Kidney (tissue), 14 donors: ENCODE results near the gene KLHL8. TPM values are rescaled to one million over a fixed set of nuclear protein-coding genes. Genes with fewer than 3 reads are reported as not detected.

Source experiments
- DNase-seq, 5 donors: peaks; one replicate each; pipeline ENCODE4 v3.0.0-alpha.2; 2013 to 2020
- FAIRE-seq: peaks from 2 replicates; lab custom pipeline; 2012; peaks lifted over from hg19 to GRCh38; lab: Jason Lieb, UNC
- H3K27ac ChIP-seq, 2 donors: one replicate each; pipeline ENCODE4 v1.7.0; 2013; ENCODE audit warnings: low read depth in 2 of 2, low read length in 2 of 2, inconsistent platforms in 1 of 2
- H3K27me3 ChIP-seq: one replicate; pipeline ENCODE4 v1.7.1; 2013; ENCODE audit warnings: low read length, inconsistent platforms; ENCODE audit not compliant: control insufficient read depth, insufficient read depth
- H3K36me3 ChIP-seq, 3 donors: one replicate each; pipeline versions ENCODE4 v1.7.0 to v1.7.1; 2013; ENCODE audit warnings: low read length in 3 of 3, control low read depth in 1 of 3, inconsistent platforms in 1 of 3; ENCODE audit not compliant: insufficient read depth in 3 of 3, control insufficient read depth in 2 of 3
- H3K4me1 ChIP-seq, 3 donors: one replicate each; pipeline versions ENCODE4 v1.7.0 to v1.7.1; 2013; ENCODE audit warnings: low read length in 3 of 3, inconsistent platforms in 1 of 3, low read depth in 1 of 3; ENCODE audit not compliant: control insufficient read depth in 2 of 3, insufficient read depth in 2 of 3
- H3K4me3 ChIP-seq, 3 donors: one replicate each; pipeline versions ENCODE4 v1.7.0 to v1.8.1; 2013; ENCODE audit warnings: low read length in 3 of 3, control low read depth in 1 of 3, inconsistent platforms in 1 of 3
- H3K9ac ChIP-seq, 3 donors: one replicate each; pipeline versions ENCODE4 v1.7.0 to v1.7.1; 2013; ENCODE audit warnings: low read length in 3 of 3, control low read depth in 1 of 3, inconsistent platforms in 1 of 3
- H3K9me3 ChIP-seq, 3 donors: one replicate each; pipeline versions ENCODE4 v1.7.0 to v1.7.1; 2013; ENCODE audit warnings: low read length in 3 of 3, control low read depth in 1 of 3, inconsistent platforms in 1 of 3; ENCODE audit not compliant: control insufficient read depth in 2 of 3, insufficient read depth in 1 of 3
- CTCF ChIP-seq: IDR thresholded peaks from 3 replicates; pipeline ENCODE4 v1.5.1; 2012; ENCODE audit warnings: mild to moderate bottlenecking, moderate library complexity, borderline replicate concordance; ENCODE audit not compliant: insufficient read depth; ENCODE audit errors: extremely low read depth
- intact Hi-C: fragments of 100-400 bp; cut with DNase I; formaldehyde crosslinking; loops from one replicate; pipeline ENCODE4 v1.11.1; 2022
- polyA plus RNA-seq: library from polyadenylated mRNA; stranded (reverse); fragments of 350-450 nt; fragmentation: Illumina TruSeq; extraction: RNeasy Lipid Tissue Mini Kit (QIAGEN cat#74804); gene quantifications from one replicate; pipeline ENCODE4 v1.2.3, GENCODE V29; 2014; ENCODE audit warnings: low read depth, low replicate concordance; ENCODE audit not compliant: insufficient read depth
- total RNA-seq: library from RNA; stranded (reverse); fragmentation: NEBNext Ultra II Directional; extraction: Animal tissue kit (Norgen Biotek cat#: 25700); gene quantifications from one replicate; pipeline ENCODE4 v1.2.1, GENCODE V29; 2021
- donor health status: control.
- donor health status: control.
- donor health status: control.
- donor health status: control.
- donor health status: control.
- donor health status: DM: yes; HTN: yes; CAD: no.
- donor health status: Normal renal cell carcinoma (clear cell type).

KLHL8 gene
- total and polyA plus RNA-seq, 2 donors from 2014 or later = 5.9 to 14.6 TPM

GRCh38 chr4:87112063-87112462 lies 108.4 kb downstream of the KLHL8 start:
- H3K4me1 ChIP-seq = peaks cover 0 to 35% (median 18%) of the 10 kb centered on the region in 3 donors
- no peak overlapping the region for H3K9ac ChIP-seq
- DNase-seq = no peak
- no peak overlapping the region for H3K4me3 ChIP-seq
- no peak for FAIRE-seq
- no peak for TF ChIP-seq CTCF
- H3K9me3 ChIP-seq = no peaks in the 10 kb centered on the region
- H3K36me3 ChIP-seq = peaks cover 8 to 52% (median 39%) of the 10 kb centered on the region in 3 donors
- H3K27ac ChIP-seq = no peak overlapping the region
- H3K27me3 ChIP-seq = no peaks in the 10 kb centered on the region
- intact Hi-C loops = no loop called here

Other genes starting within 250 kb of the KLHL8 start
- not detected for gene HSD17B13, start 102.3 kb upstream of the KLHL8 start, total RNA-seq
- gene HSD17B13, start 102.3 kb upstream of the KLHL8 start, polyA plus RNA-seq = not detected
- 39.5 TPM for gene HSD17B11, start 170.6 kb upstream of the KLHL8 start, total RNA-seq
- 48.1 TPM for gene HSD17B11, start 170.6 kb upstream of the KLHL8 start, polyA plus RNA-seq
- 30.4 TPM for gene NUDT9, start 202.0 kb upstream of the KLHL8 start, total RNA-seq
- gene NUDT9, start 202.0 kb upstream of the KLHL8 start, polyA plus RNA-seq = 49.5 TPM